ENCODE measurements around the gene CACNG5. TPM values are rescaled to one million over a fixed set of nuclear protein-coding genes. Genes with fewer than 3 reads are reported as not detected.

The CACNG5 gene
- total RNA-seq, 1 donor from 2014 or later = not detected

- Histone ChIP-seq H3K4me1 (ENCODE audit: insufficient read depth, low read length) (no peaks in the 10 kb centered on the region), H2AFZ (ENCODE audit: low read depth, low read length) (no peak overlapping the region), H3K27me3 (ENCODE audit: insufficient read depth, low read length) (no peaks in the 10 kb centered on the region), H3K36me3 (ENCODE audit: insufficient read depth, low read length) (peaks cover 3% of the 10 kb centered on the region), H4K20me1 (ENCODE audit: insufficient read depth, low read length) (no peaks in the 10 kb centered on the region), H3K4me2 (ENCODE audit: low read length) (no peak overlapping the region), H3K9me3 (ENCODE audit: insufficient read depth, low read depth, low read length) (no peaks in the 10 kb centered on the region), H3K79me2 (ENCODE audit: insufficient read depth, low read length) (no peaks in the 10 kb centered on the region), H3K4me3 (ENCODE audit: insufficient read depth, low read depth, low read length) (no peak overlapping the region), H3K27ac (ENCODE audit: low read depth, low read length) (no peak overlapping the region), H3K9ac (ENCODE audit: low read length) (no peak overlapping the region)
- Mint-ChIP-seq H3K4me3 (ENCODE audit: unreplicated experiment) (no peak overlapping the region), H3K4me1 (ENCODE audit: low read depth, unreplicated experiment) (no peaks in the 10 kb centered on the region), H3K36me3 (ENCODE audit: low read depth, unreplicated experiment) (peaks cover 24% of the 10 kb centered on the region), H3K9me3 (ENCODE audit: unreplicated experiment) (no peaks in the 10 kb centered on the region), H3K27me3 (ENCODE audit: low read depth, unreplicated experiment) (no peaks in the 10 kb centered on the region), H3K27ac (ENCODE audit: unreplicated experiment) (no peak overlapping the region)
- DNase-seq (ENCODE audit: low read depth) = no peak
- no peak for FAIRE-seq
- TF ChIP-seq CTCF (IDR thresholded peaks at IDR 0.05; ENCODE audit: insufficient read depth, low read depth, low read length) (no peak), EZH2 (IDR thresholded peaks at IDR 0.05; ENCODE audit: insufficient read depth, low read length) (no peak)
These were observed 34.9 kb upstream of the CACNG5 start for GRCh38 chr17:66799849-66800537.

- H3K27ac ChIP-seq (ENCODE audit: low read depth, low read length) = no peak overlapping the region
- Mint-ChIP-seq H3K4me3 (ENCODE audit: unreplicated experiment) (no peak overlapping the region), H3K27ac (ENCODE audit: unreplicated experiment) (no peak overlapping the region), H3K9me3 (ENCODE audit: unreplicated experiment) (no peaks in the 10 kb centered on the region), H3K36me3 (ENCODE audit: low read depth, unreplicated experiment) (peaks cover 16% of the 10 kb centered on the region), H3K27me3 (ENCODE audit: low read depth, unreplicated experiment) (no peaks in the 10 kb centered on the region), H3K4me1 (ENCODE audit: low read depth, unreplicated experiment) (no peaks in the 10 kb centered on the region)
- peaks cover 3% of the 10 kb centered on the region for H4K20me1 ChIP-seq (ENCODE audit: insufficient read depth, low read length)
- no peaks in the 10 kb centered on the region for H3K36me3 ChIP-seq (ENCODE audit: insufficient read depth, low read length)
- no peaks in the 10 kb centered on the region for H3K9me3 ChIP-seq (ENCODE audit: insufficient read depth, low read depth, low read length)
- H2AFZ ChIP-seq (ENCODE audit: low read depth, low read length) = no peak overlapping the region
- no peaks in the 10 kb centered on the region for H3K27me3 ChIP-seq (ENCODE audit: insufficient read depth, low read length)
- no peak overlapping the region for H3K4me2 ChIP-seq (ENCODE audit: low read length)
- H3K4me3 ChIP-seq (ENCODE audit: insufficient read depth, low read depth, low read length) = no peak overlapping the region
- no peaks in the 10 kb centered on the region for H3K79me2 ChIP-seq (ENCODE audit: insufficient read depth, low read length)
- no peak for DNase-seq (ENCODE audit: low read depth)
- no peak overlapping the region for H3K9ac ChIP-seq (ENCODE audit: low read length)
- no peak for TF ChIP-seq EZH2 (IDR thresholded peaks at IDR 0.05; ENCODE audit: insufficient read depth, low read length)
- TF ChIP-seq CTCF (IDR thresholded peaks at IDR 0.05; ENCODE audit: insufficient read depth, low read depth, low read length) = no peak
- no peak for FAIRE-seq
- no peaks in the 10 kb centered on the region for H3K4me1 ChIP-seq (ENCODE audit: insufficient read depth, low read length)
These were observed 31.4 kb upstream of the CACNG5 start for GRCh38 chr17:66803474-66803951.

GRCh38 chr17:66805567-66805966, 29.4 kb upstream of the CACNG5 start:
- Histone ChIP-seq H3K27ac (ENCODE audit: low read depth, low read length) (no peak overlapping the region), H3K4me3 (ENCODE audit: insufficient read depth, low read depth, low read length) (no peak overlapping the region), H3K9me3 (ENCODE audit: insufficient read depth, low read depth, low read length) (no peaks in the 10 kb centered on the region), H3K36me3 (ENCODE audit: insufficient read depth, low read length) (no peaks in the 10 kb centered on the region), H3K27me3 (ENCODE audit: insufficient read depth, low read length) (no peaks in the 10 kb centered on the region), H2AFZ (ENCODE audit: low read depth, low read length) (no peak overlapping the region), H3K4me1 (ENCODE audit: insufficient read depth, low read length) (no peaks in the 10 kb centered on the region), H3K79me2 (ENCODE audit: insufficient read depth, low read length) (no peaks in the 10 kb centered on the region), H3K4me2 (ENCODE audit: low read length) (no peak overlapping the region), H3K9ac (ENCODE audit: low read length) (no peak overlapping the region), H4K20me1 (ENCODE audit: insufficient read depth, low read length) (peaks cover 3% of the 10 kb centered on the region)
- Mint-ChIP-seq H3K4me3 (ENCODE audit: unreplicated experiment) (no peak overlapping the region), H3K27ac (ENCODE audit: unreplicated experiment) (peak overlapping the region; percentile 47), H3K4me1 (ENCODE audit: low read depth, unreplicated experiment) (no peaks in the 10 kb centered on the region), H3K9me3 (ENCODE audit: unreplicated experiment) (no peaks in the 10 kb centered on the region), H3K27me3 (ENCODE audit: low read depth, unreplicated experiment) (no peaks in the 10 kb centered on the region), H3K36me3 (ENCODE audit: low read depth, unreplicated experiment) (peaks cover 11% of the 10 kb centered on the region)
- DNase-seq (ENCODE audit: low read depth) = no peak
- TF ChIP-seq EZH2 (IDR thresholded peaks at IDR 0.05; ENCODE audit: insufficient read depth, low read length) (no peak), CTCF (IDR thresholded peaks at IDR 0.05; ENCODE audit: insufficient read depth, low read depth, low read length) (no peak)
- no peak for FAIRE-seq

Measured in astrocyte (in vitro differentiated cells and primary cell).